Measurements from ENCODE around the gene STK11. TPM values are rescaled to one million over a fixed set of nuclear protein-coding genes. Genes with fewer than 3 reads are reported as not detected.
A peak's percentile ranks its signal among the peaks of the same experiment; 100 is the strongest.

STK11 gene
- total RNA-seq, 1 donor from 2014 or later: 61.6 TPM

- peaks cover 22% of the 10 kb centered on the region for H3K36me3 ChIP-seq (ENCODE audit: insufficient read depth, low read length)
- DNase-seq (ENCODE audit: low read depth): peak; percentile 93
- Mint-ChIP-seq H3K27me3 (ENCODE audit: low read depth, unreplicated experiment) (no peaks in the 10 kb centered on the region), H3K27ac (ENCODE audit: unreplicated experiment) (peak overlapping the region; percentile 26), H3K4me3 (ENCODE audit: unreplicated experiment) (peak overlapping the region; percentile 92), H3K9me3 (ENCODE audit: unreplicated experiment) (no peaks in the 10 kb centered on the region), H3K36me3 (ENCODE audit: low read depth, unreplicated experiment) (peaks cover 2% of the 10 kb centered on the region), H3K4me1 (ENCODE audit: low read depth, unreplicated experiment) (peaks cover 5% of the 10 kb centered on the region)
- peak overlapping the region; percentile 84 for H3K4me3 ChIP-seq (ENCODE audit: insufficient read depth, low read depth, low read length)
- peak overlapping the region; percentile 89 for H3K27ac ChIP-seq (ENCODE audit: low read depth, low read length)
- peak overlapping the region; percentile 100 for H3K4me2 ChIP-seq (ENCODE audit: low read length)
- H3K9ac ChIP-seq (ENCODE audit: low read length): peak overlapping the region; percentile 88
- FAIRE-seq: no peak
- no peaks in the 10 kb centered on the region for H3K27me3 ChIP-seq (ENCODE audit: insufficient read depth, low read length)
- H2AFZ ChIP-seq (ENCODE audit: low read depth, low read length): no peak overlapping the region
- no peaks in the 10 kb centered on the region for H3K9me3 ChIP-seq (ENCODE audit: insufficient read depth, low read depth, low read length)
- H4K20me1 ChIP-seq (ENCODE audit: insufficient read depth, low read length): peaks cover 54% of the 10 kb centered on the region
- peaks cover 79% of the 10 kb centered on the region for H3K79me2 ChIP-seq (ENCODE audit: insufficient read depth, low read length)
- peaks cover 41% of the 10 kb centered on the region for H3K4me1 ChIP-seq (ENCODE audit: insufficient read depth, low read length)
- TF ChIP-seq CTCF (IDR thresholded peaks at IDR 0.05; ENCODE audit: insufficient read depth, low read depth, low read length): no peak
These were observed 46.7 kb downstream of the STK11 start for GRCh38 chr19:1252221-1252820.

- H3K4me3 ChIP-seq (ENCODE audit: insufficient read depth, low read depth, low read length): peak overlapping the region; percentile 84
- Mint-ChIP-seq H3K4me1 (ENCODE audit: low read depth, unreplicated experiment) (peaks cover 10% of the 10 kb centered on the region), H3K36me3 (ENCODE audit: low read depth, unreplicated experiment) (peaks cover 6% of the 10 kb centered on the region), H3K9me3 (ENCODE audit: unreplicated experiment) (no peaks in the 10 kb centered on the region), H3K27ac (ENCODE audit: unreplicated experiment) (peak overlapping the region; percentile 87), H3K4me3 (ENCODE audit: unreplicated experiment) (peak overlapping the region; percentile 57), H3K27me3 (ENCODE audit: low read depth, unreplicated experiment) (no peaks in the 10 kb centered on the region)
- H3K27ac ChIP-seq (ENCODE audit: low read depth, low read length): peak overlapping the region; percentile 89
- peaks cover 24% of the 10 kb centered on the region for H3K36me3 ChIP-seq (ENCODE audit: insufficient read depth, low read length)
- H4K20me1 ChIP-seq (ENCODE audit: insufficient read depth, low read length): peaks cover 61% of the 10 kb centered on the region
- peak overlapping the region; percentile 88 for H3K9ac ChIP-seq (ENCODE audit: low read length)
- FAIRE-seq: no peak
- H3K4me1 ChIP-seq (ENCODE audit: insufficient read depth, low read length): peaks cover 42% of the 10 kb centered on the region
- TF ChIP-seq EZH2 (IDR thresholded peaks at IDR 0.05; ENCODE audit: insufficient read depth, low read length) (no peak), CTCF (IDR thresholded peaks at IDR 0.05; ENCODE audit: insufficient read depth, low read depth, low read length) (no peak)
- DNase-seq (ENCODE audit: low read depth): peak; percentile 95
- no peaks in the 10 kb centered on the region for H3K9me3 ChIP-seq (ENCODE audit: insufficient read depth, low read depth, low read length)
- H2AFZ ChIP-seq (ENCODE audit: low read depth, low read length): no peak overlapping the region
- H3K27me3 ChIP-seq (ENCODE audit: insufficient read depth, low read length): no peaks in the 10 kb centered on the region
- peaks cover 78% of the 10 kb centered on the region for H3K79me2 ChIP-seq (ENCODE audit: insufficient read depth, low read length)
- H3K4me2 ChIP-seq (ENCODE audit: low read length): peak overlapping the region; percentile 100
These were observed 47.4 kb downstream of the STK11 start for GRCh38 chr19:1252821-1253513.
